ENCODE results near the gene MAP4K1.
"Not testable (repeated sequence)": the region's sequence is repeated elsewhere in the genome, so short reads cannot be mapped to it uniquely, and the experiment has no call there.

The MAP4K1 gene

GRCh38 chr19:38624822-38625221, 7.1 kb upstream of the MAP4K1 start:
- no peak for DNase-seq (ENCODE audit: low read depth in 2 of 2)

- DNase-seq (ENCODE audit: low read depth in 2 of 2) = no peak
Observed at GRCh38 chr19:38619361-38620174, 1.8 kb upstream of the MAP4K1 start.

GRCh38 chr19:38618590-38619360, 1.0 kb upstream of the MAP4K1 start, which contains the start of gene EIF3K:
TSS of gene EIF3K (plus strand) at chr19:38619188. CDS start at chr19:38619269, 81 bp downstream.
- DNase-seq (ENCODE audit: low read depth in 2 of 2) = peak; percentile 98 to 99

- DNase-seq (ENCODE audit: low read depth in 2 of 2) = no peak
Observed at GRCh38 chr19:38617283-38617763, 430 bp downstream of the MAP4K1 start.

- no peak for DNase-seq (ENCODE audit: low read depth in 2 of 2)
Observed at GRCh38 chr19:38616265-38616664, 1.5 kb downstream of the MAP4K1 start.

- DNase-seq (ENCODE audit: low read depth in 2 of 2) = no peak
Observed at GRCh38 chr19:38615007-38615581, 2.7 kb downstream of the MAP4K1 start.

GRCh38 chr19:38614289-38614688, 3.5 kb downstream of the MAP4K1 start:
- no peak for DNase-seq (ENCODE audit: low read depth in 2 of 2)

- DNase-seq (ENCODE audit: low read depth in 2 of 2) = no peak
Observed at GRCh38 chr19:38606131-38606530, 11.6 kb downstream of the MAP4K1 start.

GRCh38 chr19:38602856-38603255, 14.9 kb downstream of the MAP4K1 start:
- not testable (repeated sequence) for DNase-seq (ENCODE audit: low read depth in 2 of 2)

- DNase-seq (ENCODE audit: low read depth in 2 of 2) = no peak
Observed at GRCh38 chr19:38599722-38600121, 18.0 kb downstream of the MAP4K1 start.

GRCh38 chr19:38597075-38597474, 20.7 kb downstream of the MAP4K1 start:
- no peak for DNase-seq (ENCODE audit: low read depth in 2 of 2)

GRCh38 chr19:38596057-38596981, 21.4 kb downstream of the MAP4K1 start:
- DNase-seq (ENCODE audit: low read depth in 2 of 2) = peak; percentile 16 to 26

GRCh38 chr19:38592940-38593339, 24.8 kb downstream of the MAP4K1 start:
- no peak for DNase-seq (ENCODE audit: low read depth in 2 of 2)

GRCh38 chr19:38588041-38588440, 29.7 kb downstream of the MAP4K1 start:
- no peak for DNase-seq (ENCODE audit: low read depth in 2 of 2)

- DNase-seq (ENCODE audit: low read depth in 2 of 2) = no peak
Observed at GRCh38 chr19:38587562-38587961, 30.2 kb downstream of the MAP4K1 start.

- no peak for DNase-seq (ENCODE audit: low read depth in 2 of 2)
Observed at GRCh38 chr19:38583985-38584305, 33.8 kb downstream of the MAP4K1 start.

- no peak for DNase-seq (ENCODE audit: low read depth in 2 of 2)
Observed at GRCh38 chr19:38583219-38583984, 34.4 kb downstream of the MAP4K1 start.

- DNase-seq (ENCODE audit: low read depth in 2 of 2) = no peak
Observed at GRCh38 chr19:38580080-38580479, 37.7 kb downstream of the MAP4K1 start.

- DNase-seq (ENCODE audit: low read depth in 2 of 2) = not testable (repeated sequence)
Observed at GRCh38 chr19:38579304-38579703, 38.4 kb downstream of the MAP4K1 start.

- no peak for DNase-seq (ENCODE audit: low read depth in 2 of 2)
Observed at GRCh38 chr19:38577826-38578225, 39.9 kb downstream of the MAP4K1 start.

- no peak for DNase-seq (ENCODE audit: low read depth in 2 of 2)
Observed at GRCh38 chr19:38571682-38572081, 46.1 kb downstream of the MAP4K1 start.

Measured in activated CD4-positive, alpha-beta T cell treated with anti-CD3 and anti-CD28 coated beads for 24 hours (primary cell).